ENCODE data around the gene PNPLA7.

The PNPLA7 gene

DNA sequence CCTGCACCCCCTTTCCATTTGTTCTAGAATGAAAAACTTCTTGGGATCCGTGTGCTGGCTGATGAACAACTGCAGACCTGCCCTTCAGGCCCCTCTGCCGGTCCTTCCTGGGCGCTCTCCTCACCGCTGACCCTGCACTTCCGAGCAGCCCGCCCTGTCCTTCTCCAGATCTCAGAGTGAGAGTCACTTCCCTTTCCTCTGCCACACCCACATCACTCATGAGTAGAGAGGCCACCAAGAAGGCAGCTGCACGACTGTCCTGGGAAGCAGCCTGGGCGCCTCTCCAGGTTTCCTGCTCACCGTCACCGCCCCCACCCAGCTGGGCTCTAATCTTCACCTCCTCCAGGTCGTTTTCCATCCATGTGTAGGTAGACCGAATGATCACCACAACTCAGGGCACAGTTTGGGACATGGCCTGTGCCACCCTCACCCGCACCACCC lies 56.1 kb downstream of the PNPLA7 start:
- no peak for DNase-seq (ENCODE audit: low read depth)

DNA sequence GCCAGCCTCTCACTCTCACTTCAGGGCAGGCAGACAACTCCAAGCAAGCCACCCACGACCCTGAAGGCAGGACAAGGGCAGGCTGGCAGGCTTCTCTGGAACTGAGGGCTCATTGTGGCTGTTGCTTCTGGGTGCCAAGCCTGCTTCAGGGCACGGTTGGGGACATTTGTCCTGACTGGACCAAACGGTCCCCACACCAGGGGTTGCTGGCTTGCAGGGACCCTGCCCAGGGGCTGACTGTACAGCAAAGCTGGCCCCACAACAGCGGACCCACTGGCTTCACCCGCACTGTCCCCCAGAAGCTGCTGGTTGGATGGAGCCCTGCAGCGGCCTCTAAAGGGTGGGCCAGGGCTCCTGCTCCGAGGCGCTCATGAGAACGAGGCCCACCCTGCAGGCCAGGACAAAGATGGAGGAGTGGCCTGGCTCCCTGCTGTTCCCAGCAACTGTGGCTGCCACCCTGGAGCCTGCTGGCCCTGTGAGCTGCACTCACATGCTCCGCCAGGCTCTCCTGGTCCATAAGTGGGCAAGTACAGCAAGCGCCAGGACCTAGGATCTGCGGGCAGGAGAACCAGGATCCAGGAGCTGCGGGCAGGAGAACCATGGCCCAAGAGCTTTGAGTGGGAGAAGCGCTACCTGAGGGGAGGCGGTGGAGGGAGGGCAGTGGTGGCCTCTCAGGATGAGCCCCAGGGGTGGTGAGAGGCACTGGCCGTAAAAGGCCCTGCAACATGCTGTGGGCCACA lies 56.7 kb downstream of the PNPLA7 start:
- DNase-seq (ENCODE audit: low read depth), result no peak

DNA sequence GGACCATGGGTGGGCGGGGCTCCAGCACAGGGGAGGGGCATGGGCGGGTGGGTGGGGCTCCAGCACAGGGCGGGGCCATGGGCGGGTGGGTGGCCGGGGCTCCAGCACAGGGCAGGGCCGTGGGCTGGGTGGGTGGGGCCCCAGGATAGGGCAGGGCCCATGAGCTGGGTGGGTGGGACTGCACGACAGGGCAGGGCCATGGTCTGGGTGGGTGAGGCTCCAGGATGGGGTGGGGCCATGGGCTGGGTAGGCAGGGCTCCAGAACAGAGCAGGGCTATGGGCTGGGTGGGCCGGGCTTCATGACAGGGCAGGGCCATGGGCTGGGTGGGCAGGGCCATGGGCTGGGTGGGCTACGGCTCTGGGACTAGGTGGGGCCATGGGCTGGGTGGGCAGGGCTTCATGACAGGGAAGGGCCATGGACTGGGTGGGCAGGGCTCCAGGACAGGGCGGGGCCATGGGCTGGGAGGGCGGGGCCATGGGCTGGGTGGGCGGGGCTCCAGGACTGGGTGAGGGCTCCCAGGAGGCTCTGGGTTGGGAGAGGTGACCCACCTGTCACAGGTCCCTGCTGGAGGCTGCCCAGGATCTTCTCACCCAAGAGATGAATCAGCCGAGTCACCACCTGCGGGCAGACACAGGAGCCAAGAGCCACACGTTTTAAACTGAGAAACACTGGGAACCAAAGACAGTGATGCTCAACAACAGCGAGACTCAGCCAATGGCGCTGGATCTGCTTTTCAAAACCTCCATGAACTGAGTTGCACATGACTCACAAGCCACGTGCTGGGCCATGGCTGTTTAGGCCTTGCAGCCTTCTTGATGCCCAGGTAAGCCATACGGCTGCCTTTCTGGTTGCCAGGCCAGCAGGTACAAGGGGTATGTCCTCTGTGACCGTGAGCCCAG lies 57.5 kb downstream of the PNPLA7 start:
- no peak for DNase-seq (ENCODE audit: low read depth)

DNA sequence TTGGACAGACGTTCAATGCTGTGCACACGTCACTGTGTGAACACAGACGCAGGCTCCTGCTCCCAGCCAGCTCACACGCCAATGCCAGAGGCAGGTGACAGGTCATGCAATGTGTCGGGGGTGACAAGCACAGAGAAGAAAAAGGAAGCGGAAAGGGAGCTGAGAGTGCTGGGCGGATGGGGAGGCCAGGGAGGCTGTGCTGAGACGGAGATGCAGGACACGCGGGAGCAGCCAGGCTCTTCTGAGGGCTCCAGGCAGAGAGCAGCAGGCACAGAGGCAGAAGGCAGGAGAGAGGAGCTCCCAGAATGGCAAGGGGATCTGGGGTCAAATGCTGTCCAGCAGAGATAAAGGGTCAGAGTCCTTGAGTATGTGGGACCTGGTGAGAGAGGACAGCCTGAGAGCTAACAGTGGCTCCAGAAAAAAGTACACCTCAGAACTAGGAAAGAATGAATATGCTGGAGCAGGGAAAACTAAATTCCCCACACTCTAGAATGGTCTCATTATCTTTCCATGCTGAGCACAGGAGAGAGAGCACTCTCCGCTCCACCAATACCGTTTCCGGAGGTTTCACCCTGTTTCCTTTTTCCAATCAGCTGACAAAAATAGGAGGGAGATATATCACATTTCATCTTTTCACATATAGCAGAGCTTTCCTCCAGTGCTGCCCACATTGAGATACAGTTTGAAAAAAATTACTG lies 58.3 kb downstream of the PNPLA7 start:
- DNase-seq (ENCODE audit: low read depth), result no peak

DNA sequence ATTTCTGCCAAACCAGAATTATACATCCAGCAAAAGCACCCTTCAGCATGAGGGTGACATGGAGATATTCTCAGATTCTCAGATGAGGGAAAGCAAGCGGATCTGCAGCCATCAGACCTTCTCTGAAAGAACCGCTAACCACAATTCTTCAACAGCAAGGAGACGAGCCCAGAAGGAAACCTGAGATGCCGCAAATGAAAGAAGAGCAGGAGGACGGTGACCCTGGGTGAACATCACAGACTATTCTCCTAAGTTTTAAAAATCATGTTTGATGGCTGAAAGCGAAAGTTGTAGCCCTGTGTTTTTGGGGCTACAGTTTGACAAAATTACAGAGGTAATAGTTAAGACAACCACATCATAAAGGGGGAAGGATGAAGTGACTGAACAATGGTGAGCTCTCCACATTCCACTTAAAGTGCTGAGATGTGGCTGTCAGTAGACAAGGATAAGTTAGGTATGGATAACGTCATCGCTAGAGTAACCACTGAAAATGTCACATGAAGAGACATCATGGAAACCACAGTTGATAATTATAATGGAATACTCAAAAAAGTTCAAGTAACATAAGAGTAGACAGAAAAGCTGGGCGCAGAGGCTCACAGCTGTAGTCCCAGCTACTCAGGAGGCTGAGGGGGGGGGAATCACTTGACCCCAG lies 59.5 kb downstream of the PNPLA7 start:
- no peak for DNase-seq (ENCODE audit: low read depth)

DNA sequence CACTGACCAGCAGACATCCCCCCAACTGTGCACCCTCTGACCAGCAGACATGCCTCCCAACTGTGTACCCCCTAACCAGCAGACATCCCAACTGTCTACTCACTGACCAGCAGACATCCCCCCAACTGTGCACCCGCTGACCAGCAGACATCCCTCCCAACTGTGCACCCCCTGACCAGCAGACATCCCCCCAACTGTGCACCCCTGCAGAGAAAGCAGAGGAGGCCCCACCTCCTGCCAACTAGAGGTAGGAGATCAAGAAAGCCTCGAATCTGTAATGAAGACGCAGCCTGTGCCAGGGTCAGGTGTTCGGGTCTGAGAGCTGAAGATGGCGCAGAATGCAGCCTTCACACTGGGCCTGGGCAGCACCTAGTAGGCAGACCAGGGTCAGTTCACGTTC lies 61.3 kb downstream of the PNPLA7 start:
- no peak for DNase-seq (ENCODE audit: low read depth)

DNA sequence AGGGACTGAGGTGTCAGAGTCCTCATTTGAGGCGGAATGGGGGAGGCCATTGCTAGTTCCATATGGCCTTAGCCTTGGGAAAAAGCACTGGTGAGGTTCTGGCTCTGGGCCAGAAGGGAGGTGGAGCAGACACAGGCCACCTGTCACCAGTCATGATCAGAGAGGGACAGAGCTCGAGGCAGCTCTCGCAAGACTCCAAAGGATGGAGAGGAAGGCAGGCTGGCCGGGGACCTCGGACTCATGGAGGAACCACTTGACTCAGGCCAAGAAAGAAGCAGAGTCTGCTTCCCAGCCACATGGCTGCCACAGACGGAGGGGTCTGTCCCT lies 61.9 kb downstream of the PNPLA7 start:
- no peak for DNase-seq (ENCODE audit: low read depth)

DNA sequence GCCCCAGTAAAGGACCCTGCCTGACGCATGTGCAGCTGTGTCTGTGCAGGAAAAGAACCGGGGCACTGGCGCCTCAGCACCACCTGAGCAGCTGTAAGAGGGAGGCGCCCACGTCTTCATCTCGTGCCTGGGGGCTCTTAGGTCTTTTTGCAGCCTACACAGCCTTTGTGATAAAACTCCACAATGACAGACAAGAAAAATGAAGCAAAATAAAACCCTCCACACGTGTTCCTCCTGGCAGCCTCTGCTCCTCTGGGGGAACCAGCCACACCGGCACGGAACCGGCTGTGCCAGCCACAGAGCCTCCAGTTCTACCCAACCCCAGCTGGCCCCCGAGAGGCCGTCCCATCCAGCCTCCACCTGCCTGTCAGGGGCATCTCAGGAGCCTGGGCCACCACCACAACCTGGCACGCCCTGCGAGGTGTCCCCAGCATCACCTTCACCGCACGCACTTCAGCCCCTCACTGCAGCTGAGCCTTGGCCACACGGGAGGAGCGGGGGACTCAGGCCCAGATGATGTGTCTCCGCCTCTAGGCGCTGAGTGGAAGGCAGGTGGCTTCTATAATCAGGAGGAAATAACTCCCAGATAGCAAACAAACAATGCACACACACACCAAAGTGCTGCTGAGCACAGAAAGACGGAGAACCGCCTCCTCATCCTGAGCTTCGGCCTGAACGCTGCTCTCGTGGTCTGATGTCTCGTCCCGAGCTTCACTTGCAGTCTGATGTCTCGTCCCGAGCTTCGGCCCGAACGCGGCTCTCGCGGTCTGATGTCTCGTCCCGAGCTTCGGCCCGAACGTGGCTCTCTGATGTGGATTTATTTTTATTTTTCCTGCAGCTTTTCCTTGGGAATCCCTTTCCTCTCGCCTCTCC lies 62.5 kb downstream of the PNPLA7 start:
- no peak for DNase-seq (ENCODE audit: low read depth)

DNA sequence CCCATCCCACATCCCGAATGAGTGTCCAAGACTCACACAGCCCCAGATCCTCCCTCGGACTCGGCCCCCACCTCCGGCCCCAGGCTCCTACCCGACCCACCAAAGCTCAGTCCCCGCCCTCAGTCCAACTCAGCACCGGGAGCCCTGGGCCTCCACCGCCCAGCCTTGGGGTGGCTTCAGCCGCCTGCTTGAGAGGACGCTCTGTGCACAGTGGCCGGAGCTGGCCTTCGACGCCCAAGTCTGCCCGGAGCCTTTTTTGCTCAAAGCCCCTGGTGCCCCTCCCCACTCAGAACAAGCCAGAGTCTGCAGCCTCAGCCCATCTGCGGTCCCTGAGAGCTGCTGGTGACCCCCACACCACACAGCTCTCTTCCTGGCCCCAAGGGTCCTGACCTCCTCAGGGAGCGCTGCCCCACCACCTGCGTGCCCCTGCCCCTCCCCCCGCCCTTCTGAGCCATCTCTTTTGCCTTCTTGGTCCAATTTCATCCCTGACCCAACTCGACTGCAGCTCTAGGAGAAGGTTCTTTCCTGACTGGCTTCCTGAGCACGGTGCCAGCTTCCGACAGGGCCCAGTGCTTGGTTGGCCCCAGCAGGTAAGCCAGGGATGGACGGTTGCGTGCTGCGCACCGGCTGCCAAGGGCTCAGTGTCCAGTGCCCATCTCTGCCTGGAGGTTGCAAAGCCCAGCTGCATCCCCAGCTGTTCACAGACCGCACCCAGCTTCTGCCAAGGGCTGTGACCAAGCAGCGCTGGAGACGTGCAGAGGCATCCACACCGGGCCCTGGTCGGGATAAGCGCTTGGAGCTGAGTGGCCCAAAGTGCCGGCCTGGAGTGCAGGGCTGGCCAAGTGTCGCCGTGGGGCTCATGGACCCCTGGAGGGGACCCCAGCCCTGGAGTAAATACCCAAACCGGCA lies 63.4 kb downstream of the PNPLA7 start:
- DNase-seq (ENCODE audit: low read depth), result no peak

DNA sequence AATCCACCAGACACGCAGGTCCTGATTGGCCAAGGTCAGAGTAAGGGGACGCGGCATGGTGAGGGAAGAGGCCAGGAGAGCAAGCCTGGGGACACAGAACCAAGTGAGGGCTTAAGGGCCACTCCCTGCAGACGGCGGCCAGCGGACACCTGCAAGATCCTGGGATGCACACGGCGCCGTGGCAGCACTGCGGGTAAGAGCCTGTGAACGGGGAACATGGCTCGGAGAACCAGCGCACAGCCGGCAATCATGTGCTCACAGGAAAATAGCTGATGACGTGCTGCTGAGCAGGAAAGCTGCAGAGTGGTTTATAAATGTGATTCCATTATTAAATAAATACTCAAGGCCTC lies 64.1 kb downstream of the PNPLA7 start:
- DNase-seq (ENCODE audit: low read depth), result no peak

DNA sequence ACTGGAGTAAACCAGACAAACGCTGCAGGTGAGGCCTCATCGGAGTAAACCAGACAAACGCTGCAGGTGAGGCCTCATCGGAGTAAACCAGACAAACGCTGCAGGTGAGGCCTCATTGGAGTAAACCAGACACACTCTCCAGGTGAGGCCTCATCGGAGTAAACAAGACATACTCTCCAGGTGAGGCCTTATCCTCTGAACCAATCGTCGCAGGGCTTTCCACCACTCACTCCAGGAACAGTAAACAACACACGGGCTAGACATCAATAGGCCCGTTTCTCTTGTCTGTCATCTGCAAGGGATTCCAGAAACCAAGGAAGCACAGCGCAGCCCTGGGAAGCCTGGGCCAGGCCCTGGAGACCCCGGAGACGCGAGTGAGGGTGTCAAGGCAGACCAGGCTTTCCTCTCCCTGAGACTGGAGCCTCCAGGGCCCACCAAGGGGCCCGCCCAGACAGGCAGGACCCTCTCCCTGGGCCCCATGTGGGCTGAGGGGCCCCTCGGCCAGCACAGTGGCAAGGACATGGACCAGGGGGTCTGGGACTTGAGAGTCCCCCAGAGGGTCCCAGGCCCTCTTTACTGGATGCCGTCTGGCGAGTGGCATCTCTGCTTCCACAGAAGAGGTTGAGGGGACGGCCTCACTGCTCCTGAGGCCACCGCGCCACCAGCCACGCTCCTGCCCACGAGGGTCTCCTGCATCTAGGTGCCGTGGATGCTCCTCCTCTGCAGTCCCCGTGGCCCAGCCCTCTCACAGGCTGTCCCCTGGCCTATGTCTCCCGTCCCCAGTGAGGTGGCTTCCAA lies 64.7 kb downstream of the PNPLA7 start:
- no peak for DNase-seq (ENCODE audit: low read depth)

DNA sequence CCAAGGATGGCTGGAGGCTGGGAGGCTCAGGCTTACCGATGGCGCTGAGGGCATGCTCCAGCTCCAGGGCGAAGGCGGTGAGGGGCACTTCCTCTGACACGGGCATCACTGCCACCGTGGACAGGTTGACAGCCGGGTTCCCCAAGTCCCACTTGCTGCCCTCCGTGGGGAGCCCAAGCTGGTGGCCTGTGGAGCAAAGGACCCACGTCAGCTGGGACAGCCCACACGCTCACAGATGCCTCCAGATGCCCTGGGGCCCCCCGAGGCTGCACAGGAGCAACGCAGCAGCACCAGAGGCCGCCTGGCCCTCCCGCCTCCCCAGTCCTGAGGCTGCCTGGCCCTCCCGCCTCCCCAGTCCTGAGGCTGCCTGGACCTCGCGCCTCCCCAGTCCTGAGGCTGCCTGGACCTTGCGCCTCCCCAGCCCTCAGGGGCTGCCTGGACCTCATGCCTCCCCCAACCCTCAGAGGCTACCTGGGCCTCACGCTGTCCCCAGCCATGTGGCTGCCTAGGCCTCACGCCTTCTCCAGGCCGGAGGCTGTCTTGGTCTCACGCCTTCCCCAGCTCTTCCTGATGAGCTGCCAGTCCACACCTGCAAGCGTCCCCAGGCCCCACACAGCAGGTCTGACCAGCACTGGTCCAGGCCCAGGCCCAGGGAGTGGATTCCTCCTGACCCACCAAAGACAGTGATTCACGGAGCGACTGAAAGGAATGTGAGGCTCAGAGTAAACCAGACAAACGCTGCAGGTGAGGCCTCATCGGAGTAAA lies 65.5 kb downstream of the PNPLA7 start:
- DNase-seq (ENCODE audit: low read depth), result no peak

DNA sequence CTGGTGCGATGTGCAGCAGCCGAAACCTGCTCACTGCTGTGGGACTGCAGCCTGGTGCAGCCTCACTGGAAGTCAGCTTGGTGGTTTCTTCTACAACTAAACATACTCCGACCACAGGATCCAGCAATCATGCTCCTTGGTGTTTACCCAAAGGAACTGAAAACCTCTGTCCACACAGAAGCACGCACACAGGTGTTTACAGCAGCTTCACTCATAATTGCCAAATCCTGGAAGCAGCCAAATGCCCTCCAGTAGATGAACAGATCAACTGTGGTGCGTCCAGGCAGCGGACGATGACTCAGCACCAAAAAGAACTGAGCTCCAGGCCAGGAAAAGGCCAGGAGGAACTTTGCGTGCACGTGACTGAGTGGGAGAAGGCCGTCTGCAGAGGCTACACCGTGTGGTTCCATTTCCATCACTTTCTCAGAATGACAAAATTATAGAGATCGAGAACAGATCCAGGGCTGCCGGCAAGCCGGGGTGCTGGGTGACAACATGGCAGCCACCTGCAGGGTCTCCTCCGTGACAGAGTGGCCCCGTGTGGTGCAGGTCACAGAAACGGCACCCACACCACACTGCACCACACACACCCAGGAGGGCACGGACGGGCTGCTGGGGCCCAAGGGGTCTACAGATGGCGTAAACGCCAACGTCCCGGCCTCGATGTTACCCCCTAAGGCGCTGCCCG lies 68.0 kb downstream of the PNPLA7 start:
- no peak for DNase-seq (ENCODE audit: low read depth)

DNA sequence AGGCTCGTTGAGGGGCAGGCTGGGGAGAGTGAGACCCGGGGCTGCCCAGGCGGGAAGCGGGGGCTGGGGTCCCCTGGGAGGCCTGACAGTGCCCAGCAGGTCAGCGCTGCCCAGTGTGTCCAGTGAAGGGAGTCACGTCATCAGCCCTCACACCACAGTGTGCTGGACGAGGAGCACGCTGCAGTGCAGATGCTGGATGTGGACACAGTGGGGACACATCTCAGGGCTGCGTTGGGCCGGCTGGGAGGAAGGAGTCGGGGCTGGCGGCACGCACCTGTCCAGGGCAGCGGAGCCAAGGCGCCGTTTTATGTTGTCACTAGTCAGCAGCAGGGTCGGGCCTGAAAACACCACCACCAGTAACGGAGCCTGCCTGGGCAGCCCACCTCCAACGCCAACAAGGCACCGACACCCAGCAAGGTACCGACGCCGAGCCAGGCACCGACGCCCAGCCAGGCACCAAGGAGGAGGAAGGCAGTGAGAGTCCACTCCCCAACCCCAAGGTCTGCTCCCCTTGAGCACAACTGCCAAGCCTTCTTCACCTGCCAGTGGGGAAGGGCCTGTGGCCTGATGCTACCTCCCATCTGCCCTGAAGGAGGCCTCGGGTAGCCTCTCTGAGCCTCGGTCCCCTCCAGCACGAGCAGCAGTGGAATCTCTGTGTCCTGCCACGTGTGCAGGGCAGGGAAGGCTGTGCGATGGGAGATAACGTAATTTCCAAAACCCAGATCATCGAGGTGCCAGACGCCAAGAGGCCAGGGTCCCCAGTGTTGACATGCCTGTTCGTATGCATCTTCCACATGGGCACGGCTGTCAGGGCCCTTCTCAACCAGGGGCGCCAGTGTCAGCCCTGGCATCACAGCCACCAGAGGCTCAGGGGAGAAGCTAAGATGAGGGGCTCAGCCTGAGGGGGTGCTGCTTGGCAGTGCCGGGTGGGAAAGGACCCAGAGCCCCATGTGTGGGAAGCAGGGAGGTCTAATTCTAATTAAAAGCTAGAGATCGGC lies 69.2 kb downstream of the PNPLA7 start:
- no peak for DNase-seq (ENCODE audit: low read depth)

DNA sequence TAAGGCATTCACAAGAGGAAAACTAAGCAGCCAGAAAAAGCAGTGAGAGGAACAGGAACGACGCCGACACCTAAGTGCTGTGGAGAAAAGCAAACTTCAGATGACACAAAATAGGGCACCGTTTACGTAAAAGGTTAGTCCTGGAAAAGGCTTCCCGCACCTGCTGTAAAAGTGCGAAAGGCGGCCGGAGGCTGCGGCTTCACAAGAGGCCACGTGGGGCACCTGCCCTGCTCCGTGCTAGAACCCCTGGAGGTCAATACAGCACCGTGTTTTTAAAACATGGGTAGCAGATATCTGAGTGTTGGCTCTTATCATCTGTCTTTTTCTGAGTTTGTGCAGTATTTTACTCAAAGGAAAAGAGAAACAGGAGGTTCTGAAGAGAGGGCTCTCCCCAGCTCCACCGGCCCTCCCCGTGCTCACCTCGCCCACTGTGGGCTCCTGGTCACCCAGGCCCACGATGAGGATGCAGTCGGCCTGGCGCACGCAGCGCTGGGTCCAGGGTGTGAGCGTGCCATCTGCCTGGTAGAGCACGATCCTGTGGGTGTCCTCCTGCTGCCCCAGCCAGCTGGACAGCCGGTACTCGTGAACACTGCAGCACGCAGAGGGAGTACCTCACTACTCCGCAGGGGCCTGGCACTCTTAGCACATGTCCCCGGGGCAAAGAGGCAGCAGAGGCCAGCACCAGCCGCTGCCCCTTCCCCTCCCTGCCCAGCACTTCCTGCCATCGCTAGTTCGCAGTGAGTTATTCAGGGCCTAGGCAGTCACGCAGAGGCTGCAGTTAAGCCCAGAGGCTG lies 70.1 kb downstream of the PNPLA7 start:
- no peak for DNase-seq (ENCODE audit: low read depth)
